GM19397 (cell line): ENCODE measurements around the gene B3GAT1.

Experiments used
- ATAC-seq: cut with Tn5 transposase; IDR thresholded peaks from one replicate; pipeline ENCODE4 v1.9.1; 2021; ENCODE audit warnings: mild to moderate bottlenecking, moderate library complexity; ENCODE audit not compliant: unreplicated experiment

The B3GAT1 gene

DNA sequence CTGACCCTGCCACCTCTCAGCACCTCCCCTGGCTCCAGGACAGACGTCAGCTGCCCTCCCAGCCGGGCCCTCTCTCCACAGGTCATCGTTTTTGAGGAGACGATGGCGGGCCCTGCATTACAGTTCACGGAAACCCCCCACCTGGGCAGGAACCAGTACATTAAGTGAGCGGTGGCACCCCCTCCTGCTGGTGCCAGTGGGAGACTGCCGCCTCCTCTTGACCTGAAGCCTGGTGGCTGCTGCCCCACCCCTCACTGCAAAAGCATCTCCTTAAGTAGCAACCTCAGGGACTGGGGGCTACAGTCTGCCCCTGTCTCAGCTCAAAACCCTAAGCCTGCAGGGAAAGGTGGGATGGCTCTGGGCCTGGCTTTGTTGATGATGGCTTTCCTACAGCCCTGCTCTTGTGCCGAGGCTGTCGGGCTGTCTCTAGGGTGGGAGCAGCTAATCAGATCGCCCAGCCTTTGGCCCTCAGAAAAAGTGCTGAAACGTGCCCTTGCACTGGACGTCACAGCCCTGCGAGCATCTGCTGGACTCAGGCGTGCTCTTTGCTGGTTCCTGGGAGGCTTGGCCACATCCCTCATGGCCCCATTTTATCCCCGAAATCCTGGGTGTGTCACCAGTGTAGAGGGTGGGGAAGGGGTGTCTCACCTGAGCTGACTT lies 37.0 kb downstream of the B3GAT1 start:
- ATAC-seq: no peak

DNA sequence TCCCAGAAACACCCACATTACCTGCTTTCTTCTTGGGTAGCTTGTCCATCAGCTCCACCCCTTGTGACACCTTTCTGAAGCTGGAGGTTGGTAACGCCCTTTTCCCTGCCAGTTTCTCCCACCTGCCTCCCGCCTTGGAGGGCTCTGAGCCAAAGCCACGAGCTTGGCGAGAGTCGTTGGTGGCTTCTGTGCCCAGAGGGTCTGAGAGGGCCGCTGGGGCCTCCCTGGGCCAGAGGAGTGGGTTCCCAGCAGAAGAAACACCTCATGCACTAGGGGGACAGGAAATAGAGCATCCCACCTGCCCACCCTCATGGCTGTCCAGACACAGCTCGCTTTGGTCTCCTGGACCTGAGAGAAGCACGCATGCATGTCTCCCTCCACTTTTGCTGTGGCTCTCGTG lies 37.9 kb downstream of the B3GAT1 start:
- no peak for ATAC-seq

DNA sequence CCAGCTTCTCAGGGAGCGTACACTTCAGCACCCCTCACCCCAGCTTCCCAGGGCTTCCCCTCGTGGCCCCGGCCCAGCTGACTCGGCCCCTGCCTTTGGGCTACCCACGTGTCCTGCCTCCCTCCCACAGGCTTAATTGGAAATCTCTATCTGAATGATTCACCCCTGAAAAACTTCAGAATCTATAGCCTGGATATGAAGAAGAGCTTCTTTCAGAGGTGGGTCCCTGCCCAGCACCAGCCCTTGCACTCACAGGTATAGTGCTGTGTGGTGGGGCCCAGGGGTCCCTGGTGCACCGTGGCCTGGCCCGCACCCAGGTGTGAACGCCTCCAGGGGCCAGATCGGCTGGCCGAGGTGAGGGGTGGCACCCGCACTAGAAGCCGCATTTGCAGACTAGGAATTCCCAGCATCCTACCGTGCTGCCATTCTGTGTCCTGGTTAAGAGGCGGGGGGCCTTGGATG lies 38.4 kb downstream of the B3GAT1 start:
- no peak for ATAC-seq

DNA sequence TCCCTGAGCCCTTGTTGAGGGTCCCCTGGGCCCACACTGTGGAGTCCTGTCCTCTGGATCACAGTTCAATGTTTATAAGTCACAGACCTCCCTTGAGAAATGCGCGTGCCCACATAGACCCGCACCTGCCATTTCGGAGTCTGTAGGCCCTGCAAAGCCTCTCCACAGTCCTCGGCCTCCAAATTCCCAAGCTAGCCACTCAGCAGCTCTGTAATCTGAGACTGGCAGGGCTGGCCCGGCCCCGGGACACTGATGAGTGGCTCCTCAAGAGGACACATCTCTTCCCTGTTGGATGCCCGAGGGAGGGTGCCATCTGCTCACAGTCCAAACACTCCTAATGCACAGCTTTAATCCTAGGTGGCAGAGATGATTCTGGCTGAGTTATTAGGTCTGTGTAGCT lies 39.1 kb downstream of the B3GAT1 start:
- no peak for ATAC-seq

DNA sequence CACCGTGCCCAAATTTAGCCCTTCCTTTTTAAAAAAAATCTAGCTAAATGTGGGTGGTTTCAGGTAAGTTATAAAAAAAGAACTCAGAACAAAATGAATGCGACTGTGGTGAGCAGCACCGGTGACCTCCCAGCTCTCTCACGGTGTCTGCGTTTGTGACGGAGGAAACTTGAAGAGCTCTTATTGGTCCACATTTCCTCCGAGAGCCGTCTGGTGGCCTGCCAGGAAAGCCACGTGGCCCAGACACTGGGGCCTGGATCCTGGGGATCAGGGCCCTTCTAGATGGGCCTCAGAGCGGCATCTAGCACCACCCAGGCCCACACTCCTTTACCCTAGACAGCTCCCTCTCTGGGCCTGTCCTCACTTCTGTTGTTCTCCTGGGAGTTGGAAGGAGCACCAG lies 39.5 kb downstream of the B3GAT1 start:
- ATAC-seq: no peak

DNA sequence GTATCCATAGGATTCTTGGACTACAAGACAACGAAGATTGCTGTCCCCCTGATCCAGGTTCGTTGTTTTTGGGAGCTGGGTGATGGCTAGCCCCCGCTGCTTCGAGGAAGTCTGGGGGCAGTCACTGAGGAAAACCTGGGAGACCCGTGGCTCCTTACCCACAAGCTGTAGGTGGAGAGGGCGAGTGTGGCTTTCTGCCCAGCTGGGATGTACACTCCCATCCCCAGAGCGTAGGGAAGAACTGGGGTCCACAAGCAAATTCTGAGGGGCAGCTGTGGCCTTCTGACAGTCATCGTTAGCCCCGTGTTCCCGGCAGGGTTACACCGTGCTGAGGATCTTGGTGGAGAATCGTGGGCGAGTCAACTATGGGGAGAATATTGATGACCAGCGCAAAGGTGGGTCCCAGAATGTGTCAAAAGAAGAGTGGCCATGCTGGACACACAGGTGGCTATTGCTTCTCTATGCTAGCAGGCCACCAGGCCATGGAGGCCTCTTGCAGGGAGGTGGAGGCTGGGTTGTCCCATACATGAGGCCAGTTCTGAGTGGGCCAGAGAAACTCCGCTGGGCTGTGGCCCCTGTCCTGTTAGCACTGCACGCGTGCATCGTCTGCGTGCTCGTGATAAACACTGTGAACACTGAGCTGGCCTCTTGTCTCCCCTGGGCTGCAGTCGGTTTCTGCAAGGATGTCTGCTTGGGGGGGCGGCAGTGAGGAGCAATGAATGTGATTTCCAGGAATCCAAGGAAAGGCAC lies 40.4 kb downstream of the B3GAT1 start:
- ATAC-seq: no peak

DNA sequence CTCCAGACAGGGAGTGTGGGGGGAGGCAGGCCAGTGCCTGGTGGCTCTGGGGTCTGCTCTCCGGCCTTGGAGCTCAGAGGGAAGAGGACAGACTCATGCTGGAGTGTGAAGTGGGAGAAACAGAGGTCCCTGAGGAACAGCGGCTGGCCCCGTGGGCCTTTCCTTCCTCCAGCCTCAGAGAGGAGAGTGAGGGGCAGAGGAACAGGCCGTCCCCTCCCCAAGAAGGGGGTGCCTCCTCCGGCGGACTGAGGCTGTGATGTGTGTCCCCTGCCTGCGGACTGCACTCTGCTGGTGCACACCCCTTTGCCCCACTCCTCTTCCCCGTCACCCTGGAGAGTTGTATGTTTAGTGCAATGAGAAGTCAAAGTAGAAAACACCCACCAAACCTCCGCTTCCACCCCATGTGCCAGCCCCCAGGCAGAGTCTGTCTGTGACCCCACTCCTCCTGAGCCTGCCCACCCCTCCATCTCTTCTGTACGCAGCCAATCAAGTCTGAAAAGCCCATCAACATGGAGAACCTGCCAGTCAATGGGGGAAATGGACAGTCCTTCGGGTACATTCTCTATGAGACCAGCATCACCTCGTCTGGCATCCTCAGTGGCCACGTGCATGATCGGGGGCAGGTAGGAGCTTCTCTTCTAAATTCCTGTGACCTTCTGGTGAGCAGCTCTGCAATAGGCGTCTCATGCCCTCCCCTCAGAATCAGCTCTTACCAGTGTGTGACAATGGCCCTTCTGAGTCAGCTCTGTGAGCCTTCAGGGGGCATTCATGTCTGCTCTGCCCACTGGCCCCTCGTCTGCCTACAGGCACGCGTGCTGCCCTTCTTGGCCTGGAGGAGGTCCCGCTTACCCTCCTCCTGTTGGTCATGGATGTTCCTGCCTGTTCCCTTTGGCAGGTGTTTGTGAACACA lies 41.3 kb downstream of the B3GAT1 start:
- no peak for ATAC-seq

DNA sequence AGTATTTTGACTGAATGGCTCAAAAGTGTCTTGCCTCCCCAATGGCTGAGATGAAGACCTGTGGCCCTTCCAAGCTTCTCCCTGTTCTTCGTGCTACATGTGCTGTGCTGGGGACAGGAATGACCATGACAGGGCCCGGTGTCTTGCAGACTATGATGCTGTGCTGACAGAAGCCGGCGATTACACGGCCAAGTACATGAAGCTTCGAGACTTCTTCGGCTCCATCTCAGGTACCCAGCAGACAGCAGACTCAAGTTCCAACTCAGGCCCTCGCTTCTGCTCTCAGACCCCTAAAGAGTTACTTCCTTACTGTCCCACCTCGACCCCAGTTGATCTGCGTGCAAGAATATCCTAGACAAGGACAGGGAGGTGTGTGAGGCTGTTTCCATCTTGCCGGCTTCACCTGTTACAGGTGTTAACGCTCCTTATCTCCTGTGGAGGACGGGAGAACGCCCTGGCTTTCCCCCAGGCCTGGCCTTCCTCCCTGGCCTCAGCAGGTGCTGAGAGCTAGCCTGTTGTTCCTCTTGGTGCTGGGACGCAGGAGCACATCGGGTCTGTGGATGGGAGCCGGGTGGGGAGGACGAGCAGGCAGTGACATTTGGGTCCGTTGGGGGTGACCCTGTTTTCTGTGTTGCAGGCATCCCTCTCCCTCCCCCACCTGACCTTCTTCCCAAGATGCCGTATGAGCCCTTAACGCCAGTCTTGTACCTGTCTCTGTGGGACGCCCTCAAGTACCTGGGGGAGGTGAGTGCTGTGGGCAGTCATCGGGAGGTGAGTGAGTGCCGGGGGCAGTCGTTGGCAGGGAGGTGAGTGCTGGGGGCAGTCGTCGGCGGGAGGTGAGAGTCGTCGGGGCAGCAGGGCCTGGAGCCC lies 42.2 kb downstream of the B3GAT1 start:
- ATAC-seq: no peak

DNA sequence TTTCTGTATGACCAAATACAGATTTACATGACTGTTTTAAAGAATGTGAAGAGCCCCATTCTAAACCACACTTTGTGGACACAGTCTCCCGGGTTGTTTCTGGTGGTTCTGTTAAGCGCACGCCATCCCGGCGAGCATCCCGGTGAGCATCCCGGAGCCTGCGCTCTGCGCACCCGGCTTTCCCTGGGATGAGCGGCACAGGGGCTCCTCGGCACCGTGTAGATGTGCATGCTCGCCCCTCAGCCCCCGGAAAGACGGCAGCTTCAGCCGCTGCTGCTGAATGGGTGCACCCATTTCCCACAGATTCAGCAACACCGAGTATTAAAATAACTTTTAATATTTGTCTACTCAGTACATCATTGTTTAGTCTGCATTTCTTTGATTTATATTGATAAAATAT lies 44.3 kb downstream of the B3GAT1 start:
- no peak for ATAC-seq

DNA sequence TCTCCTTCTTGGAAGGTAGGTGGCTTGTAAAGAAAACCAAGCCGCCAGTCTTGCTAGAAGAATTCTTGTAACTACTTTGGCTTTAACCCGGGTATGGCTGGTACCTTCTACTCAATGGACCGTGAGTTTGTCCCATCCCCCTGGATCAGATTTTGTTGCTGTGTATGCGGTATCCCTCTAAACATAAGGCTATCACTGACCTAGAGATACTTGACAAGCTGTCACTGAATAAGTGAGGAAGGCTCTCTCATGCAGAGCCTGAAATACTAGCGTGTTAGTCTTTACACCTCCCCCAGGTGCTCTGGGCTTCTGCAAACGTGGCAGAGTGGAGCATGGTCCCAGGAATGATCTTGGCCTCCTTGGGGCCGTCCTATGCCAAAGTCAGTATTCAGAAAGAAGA lies 45.8 kb downstream of the B3GAT1 start:
- ATAC-seq: no peak

DNA sequence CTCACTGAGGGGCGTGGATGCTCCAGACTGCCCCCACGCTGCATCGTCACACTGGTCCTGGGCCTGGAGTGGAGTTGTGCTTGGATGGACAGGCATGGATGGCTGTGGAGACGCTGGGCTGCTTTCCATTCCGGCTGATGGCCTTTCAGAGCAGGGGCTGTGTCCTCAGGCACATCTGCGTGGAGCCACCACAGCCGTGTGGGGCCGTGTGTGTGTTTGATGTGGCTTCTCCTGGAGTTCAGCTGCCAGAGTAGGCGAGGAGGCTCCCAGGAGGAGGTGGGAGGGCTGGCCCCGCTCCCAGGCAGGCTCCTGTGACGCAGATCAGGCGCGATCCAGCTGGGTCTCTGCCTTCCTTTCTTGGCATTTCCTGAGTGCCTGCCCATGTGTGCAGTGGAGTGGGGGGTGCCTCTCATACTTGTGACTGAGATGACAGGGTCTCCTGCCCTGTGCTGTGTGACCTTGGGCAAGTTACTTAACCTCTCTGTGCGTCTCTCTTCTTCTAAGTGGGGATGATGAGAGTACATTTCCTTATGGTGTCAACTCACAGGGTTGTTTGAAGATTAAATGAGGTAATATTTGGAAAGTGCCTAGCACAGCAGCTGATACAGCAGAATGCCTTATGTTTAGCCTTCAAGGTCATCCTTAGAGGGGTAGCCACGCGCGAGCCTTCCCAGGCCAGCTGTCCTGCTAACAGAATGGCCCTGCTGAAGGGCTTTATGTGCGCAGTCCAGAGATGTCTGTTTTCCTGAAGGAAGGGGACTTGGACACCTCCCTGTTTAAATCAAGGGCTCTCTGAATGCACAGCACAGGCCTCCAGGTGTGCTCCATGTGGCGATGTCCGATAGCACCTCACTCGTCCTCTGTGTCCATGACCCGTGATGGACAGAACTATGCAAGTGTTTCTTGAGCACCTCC lies 46.8 kb downstream of the B3GAT1 start:
- no peak for ATAC-seq

DNA sequence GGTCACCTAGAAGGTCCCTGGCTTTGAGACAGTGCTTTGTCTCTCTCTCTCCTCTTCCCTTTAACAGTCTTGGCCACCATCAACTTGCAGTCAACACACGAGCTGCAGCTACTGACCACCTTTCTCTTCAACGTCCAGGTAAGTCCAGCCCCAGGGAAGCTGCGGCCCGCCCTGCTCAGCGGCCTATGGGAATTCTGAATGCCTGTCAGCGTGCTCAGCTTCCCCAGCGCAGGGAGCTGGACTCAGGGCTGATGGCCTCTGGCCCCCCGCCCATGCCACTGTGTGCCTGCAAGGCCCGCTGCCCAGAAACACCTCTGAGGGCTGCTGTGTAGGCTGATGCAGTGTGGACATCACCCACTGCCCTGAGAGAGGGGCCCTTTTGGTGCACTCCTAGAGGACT lies 47.8 kb downstream of the B3GAT1 start:
- ATAC-seq: no peak

DNA sequence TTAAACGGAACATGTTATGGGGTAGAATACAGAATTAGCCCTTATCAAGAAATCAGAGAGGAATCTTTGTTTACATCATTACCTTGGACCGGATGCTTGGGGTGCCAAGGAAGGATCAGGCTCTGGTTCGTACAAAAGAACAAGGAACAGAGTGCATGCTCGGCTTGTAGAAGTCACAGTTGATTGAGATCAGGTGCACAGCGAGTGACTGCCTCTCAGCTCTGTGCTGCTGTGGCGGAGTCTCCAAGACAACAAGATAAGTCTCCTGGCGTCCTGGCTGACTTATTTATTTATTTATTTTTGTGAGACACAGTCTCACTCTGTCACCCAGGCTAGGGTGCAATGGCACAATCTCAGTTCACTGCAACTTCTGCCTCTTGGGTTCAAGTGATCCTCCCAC lies 48.5 kb downstream of the B3GAT1 start:
- ATAC-seq: no peak

DNA sequence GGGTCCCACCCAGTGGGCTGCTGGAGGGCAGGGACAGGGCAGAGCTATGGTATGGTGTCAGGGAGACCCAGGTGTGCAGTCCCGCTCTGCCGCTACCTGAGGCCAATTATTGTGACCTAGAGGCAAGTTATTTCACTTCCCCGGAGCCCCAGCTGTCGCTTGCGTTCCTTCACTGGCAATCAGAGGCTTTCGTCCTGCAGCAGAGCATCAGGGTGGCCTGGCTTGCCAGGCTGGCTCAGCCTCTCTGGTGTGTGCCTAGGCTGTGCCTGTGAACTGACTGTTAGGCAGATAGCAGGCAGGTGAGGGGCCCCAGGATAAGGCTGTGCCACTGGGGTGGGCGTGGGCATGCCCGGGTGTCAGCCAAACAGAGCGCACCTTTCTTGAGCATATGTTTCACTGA lies 48.9 kb downstream of the B3GAT1 start:
- ATAC-seq: no peak

DNA sequence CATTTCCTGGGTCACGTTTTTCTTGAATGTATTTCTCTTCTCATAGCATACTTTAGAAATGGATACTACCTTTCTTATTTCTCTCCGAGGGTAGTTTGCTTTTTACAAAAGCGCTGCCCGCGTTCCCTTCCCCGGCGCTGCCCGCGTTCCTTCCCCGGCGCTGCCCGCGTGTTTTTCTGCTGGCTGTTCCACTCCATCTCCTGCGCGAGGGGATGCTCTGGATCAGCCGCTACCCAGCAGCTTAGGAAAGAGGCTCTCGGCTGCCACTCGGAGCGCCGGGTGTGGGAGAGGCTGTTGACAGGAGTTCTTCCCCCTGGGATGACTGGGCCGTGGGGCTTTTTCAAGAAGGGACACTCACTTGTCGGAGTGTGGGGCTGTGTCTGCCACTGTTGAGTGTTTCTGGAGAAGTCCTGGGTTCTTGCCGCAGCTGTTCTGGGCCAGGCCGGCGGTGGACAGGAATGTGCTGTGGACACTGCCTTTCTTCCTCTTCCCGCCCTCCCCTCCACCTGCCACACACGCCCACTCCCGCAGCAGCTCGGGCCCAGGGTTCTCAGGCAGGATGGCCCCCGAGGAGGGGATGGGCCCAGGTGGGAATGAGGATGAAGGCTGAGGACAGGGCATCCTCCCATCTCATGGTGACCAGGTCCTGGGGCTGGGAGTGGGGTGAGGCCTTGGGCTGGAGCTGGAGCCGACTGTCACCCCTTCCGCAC lies 49.7 kb downstream of the B3GAT1 start:
- ATAC-seq: no peak

DNA sequence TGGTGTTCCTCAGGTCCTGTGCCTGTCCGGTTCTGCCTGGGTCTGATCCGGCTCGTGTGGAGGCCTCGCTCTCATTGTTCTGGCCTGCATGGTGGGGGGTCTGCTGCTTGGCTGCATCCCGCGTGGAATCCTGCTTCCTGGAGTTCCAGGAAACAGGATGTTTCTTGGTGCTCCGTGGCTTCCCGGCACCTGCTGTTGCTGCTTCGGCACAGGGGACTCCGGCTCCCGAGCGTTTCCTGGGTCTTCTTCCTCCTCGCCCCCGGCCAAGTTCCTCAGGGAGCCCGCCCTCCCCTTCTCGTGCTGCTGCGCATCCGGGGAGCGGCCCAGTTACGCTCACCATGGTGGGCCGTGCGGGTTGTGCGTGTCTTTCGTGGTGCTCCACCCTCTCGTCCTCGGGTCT lies 50.4 kb downstream of the B3GAT1 start:
- ATAC-seq: no peak

DNA sequence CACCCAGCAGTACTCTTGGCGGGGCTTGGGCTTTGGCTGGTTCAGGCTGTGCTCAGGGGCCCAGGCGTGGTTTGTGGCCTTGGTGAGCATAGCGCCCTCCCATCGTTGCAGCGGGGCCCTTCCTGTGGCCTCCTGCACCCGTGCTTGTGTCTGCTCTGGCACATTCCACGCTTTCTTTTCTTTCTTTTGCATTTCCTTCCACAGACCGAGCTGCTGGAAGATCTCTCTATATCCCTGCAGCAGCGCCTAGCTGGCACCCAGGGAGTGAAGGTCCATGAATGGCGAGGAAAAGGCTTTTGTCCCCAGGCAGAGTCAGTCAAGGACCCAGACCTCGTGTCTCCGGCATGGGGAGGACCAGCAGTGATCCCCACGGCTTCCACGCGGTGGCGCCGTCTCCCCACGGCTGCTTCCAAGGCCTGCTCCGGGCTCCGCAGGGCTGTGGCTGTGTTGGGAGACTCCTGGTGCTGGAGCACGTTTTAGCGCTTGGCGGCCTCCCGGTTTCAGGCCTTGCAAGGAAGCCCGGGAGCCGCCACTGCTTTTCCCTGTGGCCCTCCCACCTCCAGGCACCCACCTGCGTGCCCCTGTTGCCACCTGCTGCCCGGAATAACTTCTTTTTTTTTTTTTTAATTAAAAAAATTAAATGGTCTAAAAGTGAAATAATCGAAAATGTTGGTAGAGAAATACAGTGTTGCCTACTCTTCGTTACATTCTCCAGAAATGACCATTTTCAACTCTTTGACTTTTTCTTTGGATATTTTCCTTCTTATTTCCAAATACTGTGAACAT lies 51.8 kb downstream of the B3GAT1 start:
- ATAC-seq: no peak

DNA sequence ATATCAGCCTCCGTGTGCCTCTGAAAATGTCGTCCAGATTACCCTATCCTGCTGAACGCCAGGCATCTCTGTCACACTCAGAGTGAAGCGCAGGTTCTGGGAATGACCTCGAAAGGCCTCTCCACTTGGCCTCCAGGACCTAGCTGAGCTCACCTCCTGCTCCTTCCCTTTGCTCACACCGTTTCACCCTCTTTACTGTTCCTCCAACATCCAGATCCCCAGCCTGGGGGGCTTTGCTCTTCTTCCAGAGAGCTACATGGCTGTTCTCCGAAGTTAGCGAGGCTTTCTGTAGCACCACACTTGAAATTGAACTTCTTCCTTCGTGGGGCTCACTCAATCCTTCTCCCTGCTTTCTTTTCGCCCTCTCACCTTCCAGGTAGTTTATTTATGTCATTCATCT lies 52.4 kb downstream of the B3GAT1 start:
- no peak for ATAC-seq
